Endodermal cell (in vitro differentiated cells): ENCODE measurements around the gene PADI2. TPM values are rescaled to one million over a fixed set of nuclear protein-coding genes. Genes with fewer than 3 reads are reported as not detected.

Source experiments
- DNase-seq: peaks from one replicate; pipeline ENCODE4 v3.0.0-alpha.2; 2017
- H3K27ac ChIP-seq: 2 replicates; pipeline ENCODE4 v1.5.1; 2013; ENCODE audit warnings: mild to moderate bottlenecking, low read depth, low read length, moderate library complexity
- H3K27me3 ChIP-seq: 2 replicates; pipeline ENCODE4 v1.6.1; 2013; ENCODE audit warnings: mild to moderate bottlenecking, low read length, moderate library complexity; ENCODE audit not compliant: insufficient read depth, control insufficient read depth, poor library complexity, severe bottlenecking
- H3K36me3 ChIP-seq: 2 replicates; pipeline ENCODE4 v1.7.0; 2013; ENCODE audit warnings: mild to moderate bottlenecking, low read length, moderate library complexity; ENCODE audit not compliant: control insufficient read depth, insufficient read depth
- H3K4me1 ChIP-seq: one replicate; pipeline ENCODE4 v1.7.0; 2013; ENCODE audit warnings: low read length; ENCODE audit not compliant: control insufficient read depth, insufficient read depth
- H3K4me3 ChIP-seq: 2 replicates; pipeline ENCODE4 v1.5.1; 2013; ENCODE audit warnings: mild to moderate bottlenecking, low read length, moderate library complexity
- H3K9ac ChIP-seq: 2 replicates; pipeline ENCODE4 v1.6.1; 2013; ENCODE audit warnings: mild to moderate bottlenecking, low read length, moderate library complexity; ENCODE audit not compliant: poor library complexity, severe bottlenecking; ENCODE audit errors: extremely low read depth
- H3K9me3 ChIP-seq: 2 replicates; pipeline ENCODE4 v1.6.1; 2013; ENCODE audit warnings: mild to moderate bottlenecking, low read length, moderate library complexity; ENCODE audit not compliant: control insufficient read depth
- H3K27ac Mint-ChIP-seq: 2 replicates; pipeline ENCODE4 v1.8.0; 2020; ENCODE audit warnings: mixed read lengths
- H3K27me3 Mint-ChIP-seq: 2 replicates; pipeline ENCODE4 v1.8.0; 2021; ENCODE audit warnings: mild to moderate bottlenecking, mixed read lengths; ENCODE audit not compliant: insufficient read depth
- H3K36me3 Mint-ChIP-seq: 2 replicates; pipeline ENCODE4 v1.8.0; 2020; ENCODE audit warnings: low read depth, mixed read lengths
- H3K4me1 Mint-ChIP-seq: 2 replicates; pipeline ENCODE4 v1.8.0; 2020; ENCODE audit warnings: mixed read lengths
- H3K4me3 Mint-ChIP-seq: 2 replicates; pipeline ENCODE4 v1.8.0; 2020; ENCODE audit warnings: mild to moderate bottlenecking, moderate library complexity, mixed read lengths
- H3K9me3 Mint-ChIP-seq: 2 replicates; pipeline ENCODE4 v1.8.0; 2020; ENCODE audit warnings: mild to moderate bottlenecking, mixed read lengths
- CTCF ChIP-seq: fragments of 200-600 bp; sonication (generic); conservative IDR thresholded peaks from 2 replicates; pipeline ENCODE4 v1.5.0; 2021; ENCODE audit warnings: antibody characterized with exemption, mild to moderate bottlenecking
- WGBS, 2 experiments: methylation state at CpG; one replicate each; pipeline versions ENCODE4 v1.1.5 to v1.1.7; 2013; ENCODE audit warnings: missing lambda C conversion rate in 2 of 2, mixed read lengths in 1 of 2; ENCODE audit not compliant: insufficient coverage in 1 of 2, insufficient read length in 1 of 2; 5-methylcytosine and 5-hydroxymethylcytosine counted together
- total RNA-seq, 2 donors: library from RNA; stranded (reverse); fragmentation: NEBNext Ultra II Directional in 1 of 2; extraction: Animal tissue kit (Norgen Biotek cat#: 25700) in 1 of 2; gene quantifications; 2 replicates in 1 of 2; 3 replicates in 1 of 2; pipeline ENCODE4 v1.2.1, GENCODE V29; 2021

PADI2 gene
- total RNA-seq, 2 donors from 2014 or later, result 2.0 to 2.7 TPM

GRCh38 chr1:17136936-17137335 is 17.7 kb upstream of the PADI2 start:
- Histone ChIP-seq H3K36me3 (no peaks in the 10 kb centered on the region), H3K4me1 (no peaks in the 10 kb centered on the region), H3K4me3 (no peak overlapping the region), H3K9ac (no peak overlapping the region), H3K9me3 (peaks cover 8% of the 10 kb centered on the region), H3K27me3 (no peaks in the 10 kb centered on the region), H3K27ac (no peak overlapping the region)
- no peak for TF ChIP-seq CTCF
- Mint-ChIP-seq H3K9me3 (peaks cover 5% of the 10 kb centered on the region), H3K27ac (no peak overlapping the region), H3K27me3 (peaks cover 3% of the 10 kb centered on the region), H3K4me3 (no peak overlapping the region), H3K4me1 (peaks cover 7% of the 10 kb centered on the region), H3K36me3 (no peaks in the 10 kb centered on the region)
- 92 to 100% methylated on average over 8 of the region's 8 CpGs for WGBS, 2 experiments
- no peak for DNase-seq

- 84 to 88% methylated on average over 12 to 13 of the region's 13 CpGs for WGBS, 2 experiments
- H3K4me1 Mint-ChIP-seq, result peaks cover 7% of the 10 kb centered on the region
- Histone ChIP-seq H3K36me3 (no peaks in the 10 kb centered on the region), H3K9ac (no peak overlapping the region), H3K27ac (no peak overlapping the region), H3K27me3 (no peaks in the 10 kb centered on the region), H3K9me3 (peaks cover 8% of the 10 kb centered on the region), H3K4me1 (no peaks in the 10 kb centered on the region), H3K4me3 (no peak overlapping the region)
- H3K9me3 Mint-ChIP-seq, result peaks cover 5% of the 10 kb centered on the region
- no peaks in the 10 kb centered on the region for H3K36me3 Mint-ChIP-seq
- H3K27ac Mint-ChIP-seq, result no peak overlapping the region
- TF ChIP-seq CTCF, result no peak
- DNase-seq, result no peak
- H3K4me3 Mint-ChIP-seq, result no peak overlapping the region
- peaks cover 3% of the 10 kb centered on the region for H3K27me3 Mint-ChIP-seq
Observed at GRCh38 chr1:17136145-17136544, 16.9 kb upstream of the PADI2 start.

GRCh38 chr1:17135530-17135929 is 16.3 kb upstream of the PADI2 start:
- Mint-ChIP-seq H3K27me3 (peaks cover 3% of the 10 kb centered on the region), H3K27ac (no peak overlapping the region), H3K9me3 (peaks cover 5% of the 10 kb centered on the region), H3K4me1 (peaks cover 7% of the 10 kb centered on the region), H3K36me3 (no peaks in the 10 kb centered on the region), H3K4me3 (no peak overlapping the region)
- H3K9me3 ChIP-seq, result peaks cover 8% of the 10 kb centered on the region
- H3K4me3 ChIP-seq, result no peak overlapping the region
- no peak for TF ChIP-seq CTCF
- H3K9ac ChIP-seq, result no peak overlapping the region
- H3K27ac ChIP-seq, result no peak overlapping the region
- no peaks in the 10 kb centered on the region for H3K4me1 ChIP-seq
- no peaks in the 10 kb centered on the region for H3K27me3 ChIP-seq
- 57 to 69% methylated on average over 4 to 5 of the region's 5 CpGs for WGBS, 2 experiments
- no peak for DNase-seq
- no peaks in the 10 kb centered on the region for H3K36me3 ChIP-seq
